ENCODE measurements around the gene CCDC141. TPM values are rescaled to one million over a fixed set of nuclear protein-coding genes. Genes with fewer than 3 reads are reported as not detected.

The CCDC141 gene
- total RNA-seq, 2 experiments from 2014 or later = 17.0 to 19.5 TPM

DNA sequence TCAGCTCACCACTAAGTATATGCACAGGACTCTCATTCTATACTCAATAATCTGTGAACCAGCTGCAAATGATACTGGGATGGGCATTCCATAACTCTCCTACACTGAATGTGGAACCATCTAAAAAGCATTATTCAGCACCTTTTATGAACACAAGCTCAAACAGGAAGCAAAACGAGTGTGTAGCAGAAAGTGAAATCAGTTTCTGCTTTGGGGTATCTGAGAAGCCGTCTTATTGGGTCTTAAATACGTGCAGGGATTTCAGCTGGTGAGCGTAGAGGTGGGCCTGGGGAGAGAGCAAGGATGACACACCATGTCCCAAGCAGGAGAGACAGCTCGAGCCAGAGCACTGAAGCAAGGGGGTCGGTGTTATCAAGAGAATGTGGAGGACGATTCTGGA, 122.8 kb downstream of the CCDC141 start:
- no peak for DNase-seq
- ATAC-seq = no peak
- H3K4me1 Mint-ChIP-seq (ENCODE audit: low read depth) = no peaks in the 10 kb centered on the region
- ChIA-PET POLR2A (interaction anchor here (0.9 kb wide), 1 partner anchor 93 kb away, joined by 3 read pairs; no protein-coding TSS in a partner anchor), CTCF (interaction anchor here (0.6 to 1.7 kb wide), 6 partner anchors 12 to 561 kb away, joined by 3 to 9 read pairs (median 4); no protein-coding TSS in a partner anchor)
- H3K9me3 Mint-ChIP-seq (ENCODE audit: insufficient read depth) = peaks cover 13% of the 10 kb centered on the region
- no peak overlapping the region for H3K4me3 Mint-ChIP-seq
- H3K27me3 Mint-ChIP-seq (ENCODE audit: low read depth) = no peaks in the 10 kb centered on the region
- H3K36me3 Mint-ChIP-seq (ENCODE audit: low read depth) = peaks cover 6% of the 10 kb centered on the region
- H3K27ac Mint-ChIP-seq = no peak overlapping the region

DNA sequence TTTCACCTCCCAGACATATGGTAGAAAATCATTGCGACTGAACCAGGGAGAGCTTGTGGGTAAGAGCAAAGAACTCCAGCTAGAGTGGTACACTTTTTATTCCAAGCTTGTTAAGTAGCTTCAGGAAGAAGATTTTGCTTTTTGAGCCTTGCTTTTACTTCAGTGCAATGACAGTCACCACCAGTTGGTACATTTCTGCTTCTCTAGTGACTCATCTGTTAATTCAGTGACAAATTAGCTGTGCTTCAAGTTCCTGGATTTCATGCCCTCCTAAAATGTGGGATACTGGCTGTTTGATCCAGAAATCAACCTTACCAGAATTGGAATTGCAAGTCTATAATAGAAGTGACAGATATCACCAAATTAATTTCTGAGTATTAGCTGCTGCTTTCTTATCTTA, 125.1 kb downstream of the CCDC141 start:
- CTCF ChIA-PET = interaction anchor here (2.1 kb wide), 1 partner anchor 9 kb away, joined by 7 read pairs; no protein-coding TSS in a partner anchor
- POLR2A ChIA-PET = no interaction called here
- DNase-seq (no peak), ATAC-seq (no peak)
- no peaks in the 10 kb centered on the region for H3K9me3 Mint-ChIP-seq (ENCODE audit: insufficient read depth)
- no peak overlapping the region for H3K4me3 Mint-ChIP-seq
- no peak overlapping the region for H3K27ac Mint-ChIP-seq
- H3K36me3 Mint-ChIP-seq (ENCODE audit: low read depth) = peaks cover 2% of the 10 kb centered on the region
- H3K4me1 Mint-ChIP-seq (ENCODE audit: low read depth) = no peaks in the 10 kb centered on the region
- H3K27me3 Mint-ChIP-seq (ENCODE audit: low read depth) = no peaks in the 10 kb centered on the region

DNA sequence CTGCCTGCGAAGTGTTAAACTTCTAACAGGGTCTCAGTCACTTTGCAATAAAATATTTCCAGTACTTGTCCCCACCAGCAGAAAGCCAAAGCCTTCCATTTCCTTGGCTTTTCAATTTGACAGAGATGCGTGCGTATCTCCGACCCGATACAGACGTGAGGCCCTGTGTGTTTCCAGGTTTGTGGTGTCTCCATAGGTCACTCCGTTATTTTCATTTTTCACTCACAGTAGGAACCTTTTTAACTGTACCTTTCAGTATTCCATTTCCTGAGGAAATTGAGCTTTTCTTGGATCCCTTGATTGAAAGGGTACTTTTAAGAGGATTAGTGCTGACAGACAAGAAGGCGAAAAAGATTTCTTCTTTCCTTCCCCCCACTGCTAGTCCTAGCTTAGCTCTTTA, 126.4 kb downstream of the CCDC141 start:
- H3K27ac Mint-ChIP-seq = no peak overlapping the region
- H3K27me3 Mint-ChIP-seq (ENCODE audit: low read depth) = no peaks in the 10 kb centered on the region
- no peak overlapping the region for H3K4me3 Mint-ChIP-seq
- no peak for DNase-seq
- no peaks in the 10 kb centered on the region for H3K9me3 Mint-ChIP-seq (ENCODE audit: insufficient read depth)
- H3K36me3 Mint-ChIP-seq (ENCODE audit: low read depth) = peaks cover 2% of the 10 kb centered on the region
- ChIA-PET POLR2A (no interaction called here), CTCF (no interaction called here)
- no peaks in the 10 kb centered on the region for H3K4me1 Mint-ChIP-seq (ENCODE audit: low read depth)
- ATAC-seq = no peak

DNA sequence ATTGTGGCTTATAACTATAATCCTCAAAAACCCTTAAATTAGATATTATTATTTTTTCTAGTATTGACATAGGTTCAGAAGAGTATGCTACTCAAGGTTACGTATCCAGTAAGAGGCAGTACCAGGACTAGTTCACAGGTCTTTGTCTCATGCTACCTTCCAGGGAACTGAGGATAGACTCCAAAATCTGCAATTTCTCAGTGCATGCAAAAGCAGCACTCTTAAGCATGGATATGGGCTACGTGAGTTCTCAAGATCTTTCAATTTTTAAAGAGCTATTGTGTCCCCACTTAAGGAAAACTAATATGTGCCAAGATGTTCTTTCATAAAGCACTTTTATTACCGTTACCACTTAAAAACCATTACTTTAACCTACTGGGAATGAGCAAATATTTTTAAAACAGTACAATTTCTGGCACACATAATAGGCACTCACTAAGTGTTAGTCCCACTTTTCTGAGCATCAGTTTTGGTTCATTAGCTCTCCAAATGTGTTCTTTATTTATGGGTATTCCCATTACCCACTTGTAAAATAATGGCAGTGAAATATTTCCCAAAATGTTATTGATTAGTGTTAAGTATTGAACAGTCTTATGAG, 128.9 kb downstream of the CCDC141 start:
- ATAC-seq = no peak
- H3K4me1 Mint-ChIP-seq (ENCODE audit: low read depth) = no peaks in the 10 kb centered on the region
- H3K9me3 Mint-ChIP-seq (ENCODE audit: insufficient read depth) = no peaks in the 10 kb centered on the region
- H3K27ac Mint-ChIP-seq = no peak overlapping the region
- ChIA-PET POLR2A (no interaction called here), CTCF (interaction anchor here (0.8 to 2.3 kb wide), 7 partner anchors 10 to 209 kb away, joined by 3 to 9 read pairs (median 3); no protein-coding TSS in a partner anchor)
- H3K36me3 Mint-ChIP-seq (ENCODE audit: low read depth) = peaks cover 2% of the 10 kb centered on the region
- no peak for DNase-seq
- no peak overlapping the region for H3K4me3 Mint-ChIP-seq
- no peaks in the 10 kb centered on the region for H3K27me3 Mint-ChIP-seq (ENCODE audit: low read depth)

DNA sequence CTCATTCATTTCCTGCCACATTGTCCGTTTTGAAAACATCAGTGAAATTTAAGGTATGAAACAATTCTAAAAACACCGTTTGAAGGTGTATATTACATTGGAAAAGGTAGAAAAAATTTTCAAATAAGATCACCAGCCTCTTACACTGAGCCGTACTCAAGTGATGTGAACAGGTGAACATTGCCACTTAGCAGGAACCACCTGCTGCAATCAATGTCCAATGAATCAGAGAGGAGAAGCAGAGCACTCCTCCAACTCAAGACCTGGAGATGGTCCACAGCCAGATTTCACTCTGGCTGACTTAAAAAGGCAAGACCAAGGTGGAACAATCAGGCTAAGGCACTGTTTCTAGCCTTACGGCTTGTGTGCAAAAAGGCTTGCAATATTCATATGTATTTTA, 132.4 kb downstream of the CCDC141 start:
- no peak for DNase-seq
- Mint-ChIP-seq H3K4me1 (ENCODE audit: low read depth) (peaks cover 14% of the 10 kb centered on the region), H3K36me3 (ENCODE audit: low read depth) (no peaks in the 10 kb centered on the region), H3K27me3 (ENCODE audit: low read depth) (no peaks in the 10 kb centered on the region), H3K27ac (no peak overlapping the region), H3K9me3 (ENCODE audit: insufficient read depth) (no peaks in the 10 kb centered on the region), H3K4me3 (no peak overlapping the region)
- ChIA-PET POLR2A (no interaction called here), CTCF (interaction anchor here (1.0 to 2.0 kb wide), 2 partner anchors 98 to 103 kb away, joined by 4 to 5 read pairs; no protein-coding TSS in a partner anchor)
- ATAC-seq = no peak

DNA sequence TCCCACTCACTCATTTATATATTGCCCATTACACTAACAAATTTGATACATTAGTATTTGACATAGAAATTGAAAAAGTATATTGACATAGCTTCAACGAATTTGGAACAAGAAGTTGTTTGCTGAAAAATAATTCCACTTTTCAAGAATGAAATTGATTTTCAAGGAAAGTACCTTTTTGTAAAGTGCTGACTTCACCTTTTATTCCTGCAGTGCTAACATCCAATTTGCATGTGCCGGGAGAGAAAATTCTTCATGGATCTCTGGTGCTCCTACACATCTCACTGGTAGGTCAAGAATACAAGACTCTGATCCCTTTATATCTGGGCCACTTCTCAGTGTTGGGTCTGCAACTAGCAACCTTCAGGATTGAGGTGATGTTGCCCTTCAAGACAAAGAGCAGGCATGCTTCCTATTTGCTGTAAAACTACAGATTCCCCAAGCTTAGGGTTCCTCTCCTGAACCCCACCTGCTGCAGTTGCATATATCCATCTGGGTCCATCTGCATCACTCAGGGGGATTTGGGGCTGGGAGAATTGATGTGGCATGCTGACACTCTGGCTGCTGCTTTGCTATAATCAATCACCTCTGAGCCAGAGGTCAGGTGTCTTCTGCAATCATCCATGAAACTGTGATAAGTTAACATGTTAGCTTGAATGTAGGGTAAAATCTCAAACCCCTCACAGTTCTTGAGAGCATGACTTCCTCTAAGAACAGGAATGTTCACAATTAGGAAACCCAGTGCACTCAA, 134.3 kb downstream of the CCDC141 start:
- ChIA-PET CTCF (interaction anchor here (0.8 to 4.9 kb wide), 14 partner anchors 9 to 229 kb away, joined by 3 to 29 read pairs (median 4); no protein-coding TSS in a partner anchor), POLR2A (interaction anchor here (0.6 kb wide), 1 partner anchor 71 kb away, joined by 3 read pairs; no protein-coding TSS in a partner anchor)
- ATAC-seq (no peak), DNase-seq (no peak)
- H3K9me3 Mint-ChIP-seq (ENCODE audit: insufficient read depth) = no peaks in the 10 kb centered on the region
- no peak overlapping the region for H3K27ac Mint-ChIP-seq
- H3K27me3 Mint-ChIP-seq (ENCODE audit: low read depth) = no peaks in the 10 kb centered on the region
- H3K36me3 Mint-ChIP-seq (ENCODE audit: low read depth) = no peaks in the 10 kb centered on the region
- peaks cover 20% of the 10 kb centered on the region for H3K4me1 Mint-ChIP-seq (ENCODE audit: low read depth)
- H3K4me3 Mint-ChIP-seq = no peak overlapping the region

DNA sequence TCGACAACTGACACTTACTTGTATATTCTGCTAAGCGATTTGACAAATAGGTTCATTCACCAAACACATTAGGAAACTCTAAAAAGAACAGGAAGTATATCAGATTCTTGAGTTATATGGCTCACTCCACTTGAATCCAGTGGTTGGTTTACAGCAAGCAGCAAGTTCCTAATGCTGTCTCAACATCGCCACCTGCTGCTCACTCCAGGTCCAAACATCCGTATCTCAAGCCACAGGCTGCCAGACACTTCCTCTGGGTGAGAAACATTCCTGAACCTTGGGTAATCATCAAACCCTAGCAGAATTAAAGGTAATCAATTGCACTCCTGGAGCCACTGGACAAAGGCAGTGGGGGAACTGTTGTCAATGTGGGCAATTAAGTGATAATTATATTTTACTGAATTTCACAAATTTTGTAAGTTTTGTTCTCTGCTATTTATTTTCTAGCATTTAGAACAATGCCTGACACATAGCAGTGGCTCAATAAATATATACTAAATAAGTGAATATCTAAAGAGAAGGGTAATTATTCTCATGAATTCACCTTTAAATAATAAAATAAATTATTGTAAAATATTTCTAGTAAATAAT, 135.6 kb downstream of the CCDC141 start:
- ChIA-PET CTCF (interaction anchor here (0.8 to 5.3 kb wide), 10 partner anchors 9 to 215 kb away, joined by 3 to 34 read pairs (median 6); no protein-coding TSS in a partner anchor), POLR2A (no interaction called here)
- Mint-ChIP-seq H3K36me3 (ENCODE audit: low read depth) (no peaks in the 10 kb centered on the region), H3K27ac (peak overlapping the region; percentile 62), H3K4me3 (no peak overlapping the region), H3K9me3 (ENCODE audit: insufficient read depth) (no peaks in the 10 kb centered on the region), H3K27me3 (ENCODE audit: low read depth) (no peaks in the 10 kb centered on the region), H3K4me1 (ENCODE audit: low read depth) (peaks cover 20% of the 10 kb centered on the region)
- ATAC-seq (peak; percentile 78), DNase-seq (peak; percentile 86)

DNA sequence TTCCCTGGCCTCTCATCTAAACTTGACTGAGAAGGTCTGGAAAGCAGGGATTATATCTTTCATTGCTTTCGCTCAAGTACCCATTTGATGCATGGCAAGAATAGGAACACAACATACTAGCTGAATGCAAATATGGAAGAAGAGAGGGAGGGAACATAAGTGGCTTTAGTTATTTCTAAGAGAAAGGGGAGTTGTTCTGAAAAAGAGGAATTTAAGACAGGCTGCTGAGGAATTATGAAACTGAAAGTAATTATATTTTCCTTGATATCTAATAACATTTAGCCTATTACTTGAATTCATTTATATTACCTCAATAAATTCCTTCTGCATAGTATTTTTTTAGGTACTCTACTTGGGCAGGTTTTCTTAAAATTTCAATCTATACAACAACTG, 136.9 kb downstream of the CCDC141 start:
- Mint-ChIP-seq H3K4me1 (ENCODE audit: low read depth) (peaks cover 20% of the 10 kb centered on the region), H3K9me3 (ENCODE audit: insufficient read depth) (no peaks in the 10 kb centered on the region), H3K36me3 (ENCODE audit: low read depth) (no peaks in the 10 kb centered on the region), H3K27me3 (ENCODE audit: low read depth) (no peaks in the 10 kb centered on the region), H3K27ac (no peak overlapping the region), H3K4me3 (no peak overlapping the region)
- CTCF ChIA-PET = interaction anchor here (1.0 to 5.3 kb wide), 12 partner anchors 8 to 216 kb away, joined by 3 to 34 read pairs (median 6); no protein-coding TSS in a partner anchor
- ATAC-seq (no peak), DNase-seq (no peak)
- POLR2A ChIA-PET = interaction anchor here (1.1 kb wide), 1 partner anchor 107 kb away, joined by 3 read pairs; no protein-coding TSS in a partner anchor

DNA sequence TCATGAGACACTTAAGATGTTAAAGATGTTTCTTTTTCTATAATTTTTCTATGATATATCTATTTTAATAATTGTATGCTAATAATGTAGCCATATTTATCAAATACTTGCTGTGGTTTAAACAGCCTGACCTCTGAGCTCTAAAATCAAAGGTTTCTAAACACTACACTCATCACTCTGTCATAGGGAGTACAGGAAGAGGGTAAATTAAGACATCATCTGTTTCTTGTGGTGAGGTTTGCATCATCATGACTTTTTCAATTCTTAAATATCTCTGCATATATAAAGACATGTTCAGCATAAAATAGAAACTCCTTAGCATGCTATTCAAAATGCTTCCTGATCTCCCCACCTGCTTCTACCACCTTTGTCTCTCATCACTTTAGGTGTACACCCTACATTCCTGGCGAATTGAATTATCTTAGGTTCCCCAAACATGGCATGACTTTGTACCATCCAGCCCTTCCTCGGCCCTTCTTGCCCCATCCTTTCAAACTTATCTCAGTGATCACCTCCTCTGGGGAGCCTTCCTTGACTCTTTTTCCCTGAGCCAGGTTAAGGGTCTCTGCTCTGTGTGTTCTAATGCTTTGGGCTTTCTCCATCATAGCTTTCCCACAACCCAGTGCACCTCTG, 137.4 kb downstream of the CCDC141 start:
- ATAC-seq = peak; percentile 44
- no peaks in the 10 kb centered on the region for H3K36me3 Mint-ChIP-seq (ENCODE audit: low read depth)
- H3K4me1 Mint-ChIP-seq (ENCODE audit: low read depth) = peaks cover 20% of the 10 kb centered on the region
- H3K4me3 Mint-ChIP-seq = no peak overlapping the region
- no peaks in the 10 kb centered on the region for H3K27me3 Mint-ChIP-seq (ENCODE audit: low read depth)
- DNase-seq = no peak
- CTCF ChIA-PET = interaction anchor here (0.7 to 5.3 kb wide), 11 partner anchors 7 to 217 kb away, joined by 3 to 34 read pairs (median 6); no protein-coding TSS in a partner anchor
- POLR2A ChIA-PET = interaction anchor here (1.1 kb wide), 1 partner anchor 107 kb away, joined by 3 read pairs; no protein-coding TSS in a partner anchor
- H3K27ac Mint-ChIP-seq = no peak overlapping the region
- H3K9me3 Mint-ChIP-seq (ENCODE audit: insufficient read depth) = no peaks in the 10 kb centered on the region

DNA sequence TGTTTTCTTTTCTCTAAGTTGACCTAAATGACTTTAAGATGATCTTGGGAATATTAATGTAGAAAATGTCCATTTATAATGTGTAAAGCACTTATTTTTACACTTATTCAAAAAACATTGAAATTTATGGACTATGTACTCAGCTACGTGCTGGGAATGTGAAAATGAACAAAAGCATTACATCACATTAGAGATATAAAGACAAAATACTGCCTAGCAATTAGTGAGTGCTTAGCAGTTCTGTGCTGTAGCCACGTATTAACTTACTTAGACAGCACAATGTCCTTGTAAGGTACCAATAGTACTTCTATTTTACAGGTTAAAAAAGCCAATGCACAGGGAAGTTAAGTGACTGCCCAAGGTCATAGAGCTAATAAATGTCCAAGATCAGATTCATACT, 138.9 kb downstream of the CCDC141 start:
- no peaks in the 10 kb centered on the region for H3K27me3 Mint-ChIP-seq (ENCODE audit: low read depth)
- no peaks in the 10 kb centered on the region for H3K36me3 Mint-ChIP-seq (ENCODE audit: low read depth)

DNA sequence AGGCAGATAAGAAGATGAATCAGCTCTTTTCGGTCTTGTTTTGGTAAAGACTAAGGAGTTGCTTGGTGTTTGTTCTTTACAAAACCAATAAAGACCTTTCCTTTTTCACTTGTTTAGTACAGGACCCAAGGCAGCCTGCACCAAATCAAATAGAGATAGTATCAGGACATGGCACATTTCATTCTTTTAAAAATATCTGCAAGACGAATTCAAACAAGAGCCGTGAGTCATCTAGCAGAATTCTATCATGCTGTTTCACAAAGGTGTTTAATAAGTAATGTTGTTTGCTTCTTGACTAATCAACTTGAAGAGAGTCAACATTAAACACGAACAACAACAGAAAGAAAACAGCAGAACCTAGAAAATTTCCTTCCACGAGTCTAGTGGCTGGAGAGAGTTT, 139.9 kb downstream of the CCDC141 start:
- Mint-ChIP-seq H3K36me3 (ENCODE audit: low read depth) (no peaks in the 10 kb centered on the region), H3K27me3 (ENCODE audit: low read depth) (no peaks in the 10 kb centered on the region), H3K4me1 (ENCODE audit: low read depth) (peaks cover 20% of the 10 kb centered on the region), H3K9me3 (ENCODE audit: insufficient read depth) (no peaks in the 10 kb centered on the region), H3K27ac (no peak overlapping the region), H3K4me3 (no peak overlapping the region)
- ATAC-seq = no peak
- ChIA-PET POLR2A (no interaction called here), CTCF (interaction anchor here (0.6 to 5.3 kb wide), 5 partner anchors 12 to 219 kb away, joined by 3 to 34 read pairs (median 9); no protein-coding TSS in a partner anchor)
- DNase-seq = no peak

More for the DNA sequence above, 138.9 kb downstream of the CCDC141 start:
- peaks cover 20% of the 10 kb centered on the region for H3K4me1 Mint-ChIP-seq (ENCODE audit: low read depth)
- CTCF ChIA-PET = interaction anchor here (0.6 to 5.3 kb wide), 7 partner anchors 9 to 218 kb away, joined by 3 to 34 read pairs (median 7); no protein-coding TSS in a partner anchor
- POLR2A ChIA-PET = no interaction called here
- no peak overlapping the region for H3K27ac Mint-ChIP-seq
- no peak overlapping the region for H3K4me3 Mint-ChIP-seq
- DNase-seq (no peak), ATAC-seq (no peak)
- H3K9me3 Mint-ChIP-seq (ENCODE audit: insufficient read depth) = no peaks in the 10 kb centered on the region

All from activated CD8-positive, alpha-beta T cell treated with anti-CD3 and anti-CD28 coated beads, Interleukin-2, amount 10 ng/mL, durations not matched to agents 7 days and 5 days (primary cell).